Stimulated activated CD4-positive, alpha-beta T cell treated with anti-CD3 and anti-CD28 coated beads, TNF-alpha, amount 100 ng/mL, for 4 hours (primary cell): ENCODE measurements around the gene GPR153.
A peak's percentile ranks its signal among the peaks of the same experiment; 100 is the strongest.

Experiments used
- DNase-seq, 3 experiments: peaks; one replicate each; pipeline ENCODE4 v3.0.0-alpha.2; 2020; ENCODE audit warnings: low read depth in 3 of 3

The GPR153 gene

GRCh38 chr1:6202256-6202655, 58.6 kb downstream of the GPR153 start:
- no peak for DNase-seq

- no peak for DNase-seq
These were observed 60.6 kb downstream of the GPR153 start for GRCh38 chr1:6200188-6200809.

GRCh38 chr1:6199298-6200187, 61.4 kb downstream of the GPR153 start, which contains the start of gene RPL22:
RPL22 (minus strand) TSS chr1:6199595; CDS start chr1:6199573, 22 bp downstream.
- DNase-seq, result peak; percentile 93 to 95 (median 94)

GRCh38 chr1:6198646-6199297, 62.1 kb downstream of the GPR153 start:
- DNase-seq, result no peak

GRCh38 chr1:6197746-6198427, 63.0 kb downstream of the GPR153 start:
- no peak for DNase-seq
